ENCODE data around the gene SENP5.

Gene SENP5

GRCh38 chr3:196916221-196916620, 48.5 kb downstream of the SENP5 start:
- Histone ChIP-seq H3K9ac (ENCODE audit: insufficient read length, low read depth) (no peak overlapping the region), H3K36me3 (ENCODE audit: insufficient read depth, insufficient read length, low read length) (peaks cover 36% of the 10 kb centered on the region), H3K27me3 (ENCODE audit: insufficient read depth, insufficient read length) (no peaks in the 10 kb centered on the region), H3K9me3 (ENCODE audit: insufficient read depth, low read length) (no peaks in the 10 kb centered on the region), H3K4me3 (ENCODE audit: insufficient read length, low read depth) (no peak overlapping the region), H3K4me1 (ENCODE audit: insufficient read depth, insufficient read length) (no peaks in the 10 kb centered on the region)
- TF ChIP-seq YY1 (IDR thresholded peaks at IDR 0.05; ENCODE audit: insufficient read depth, insufficient read length) = no peak
- no peak for TF ChIP-seq ZNF274 (IDR thresholded peaks at IDR 0.05; ENCODE audit: low read depth, low read length)
- no peak for TF ChIP-seq SUZ12 (IDR thresholded peaks at IDR 0.05; ENCODE audit: extremely low read depth, insufficient read depth, insufficient read length)
- DNase-seq (ENCODE audit: low read depth, low spot score) = no peak

GRCh38 chr3:196916995-196917394, 49.3 kb downstream of the SENP5 start:
- no peak for DNase-seq (ENCODE audit: low read depth, low spot score)
- H3K4me1 ChIP-seq (ENCODE audit: insufficient read depth, insufficient read length) = no peaks in the 10 kb centered on the region
- H3K27me3 ChIP-seq (ENCODE audit: insufficient read depth, insufficient read length) = no peaks in the 10 kb centered on the region
- H3K4me3 ChIP-seq (ENCODE audit: insufficient read length, low read depth) = no peak overlapping the region
- peaks cover 43% of the 10 kb centered on the region for H3K36me3 ChIP-seq (ENCODE audit: insufficient read depth, insufficient read length, low read length)
- H3K9ac ChIP-seq (ENCODE audit: insufficient read length, low read depth) = no peak overlapping the region
- no peak for TF ChIP-seq ZNF274 (IDR thresholded peaks at IDR 0.05; ENCODE audit: low read depth, low read length)
- no peaks in the 10 kb centered on the region for H3K9me3 ChIP-seq (ENCODE audit: insufficient read depth, low read length)

- no peak for DNase-seq (ENCODE audit: low read depth, low spot score)
- no peak overlapping the region for H3K9ac ChIP-seq (ENCODE audit: insufficient read length, low read depth)
- no peak overlapping the region for H3K4me3 ChIP-seq (ENCODE audit: insufficient read length, low read depth)
- H3K9me3 ChIP-seq (ENCODE audit: insufficient read depth, low read length) = no peaks in the 10 kb centered on the region
- no peak for TF ChIP-seq YY1 (IDR thresholded peaks at IDR 0.05; ENCODE audit: insufficient read depth, insufficient read length)
- TF ChIP-seq SUZ12 (IDR thresholded peaks at IDR 0.05; ENCODE audit: extremely low read depth, insufficient read depth, insufficient read length) = no peak
- TF ChIP-seq ZNF274 (IDR thresholded peaks at IDR 0.05; ENCODE audit: low read depth, low read length) = no peak
- H3K27me3 ChIP-seq (ENCODE audit: insufficient read depth, insufficient read length) = no peaks in the 10 kb centered on the region
- peaks cover 56% of the 10 kb centered on the region for H3K36me3 ChIP-seq (ENCODE audit: insufficient read depth, insufficient read length, low read length)
- no peaks in the 10 kb centered on the region for H3K4me1 ChIP-seq (ENCODE audit: insufficient read depth, insufficient read length)
Measured at GRCh38 chr3:196918968-196919367, 51.2 kb downstream of the SENP5 start.

GRCh38 chr3:196920733-196921132, 53.0 kb downstream of the SENP5 start:
- Histone ChIP-seq H3K4me1 (ENCODE audit: insufficient read depth, insufficient read length) (no peaks in the 10 kb centered on the region), H3K36me3 (ENCODE audit: insufficient read depth, insufficient read length, low read length) (peaks cover 52% of the 10 kb centered on the region), H3K4me3 (ENCODE audit: insufficient read length, low read depth) (no peak overlapping the region), H3K9me3 (ENCODE audit: insufficient read depth, low read length) (no peaks in the 10 kb centered on the region), H3K9ac (ENCODE audit: insufficient read length, low read depth) (no peak overlapping the region), H3K27me3 (ENCODE audit: insufficient read depth, insufficient read length) (no peaks in the 10 kb centered on the region)
- no peak for TF ChIP-seq SUZ12 (IDR thresholded peaks at IDR 0.05; ENCODE audit: extremely low read depth, insufficient read depth, insufficient read length)
- TF ChIP-seq ZNF274 (IDR thresholded peaks at IDR 0.05; ENCODE audit: low read depth, low read length) = no peak
- DNase-seq (ENCODE audit: low read depth, low spot score) = no peak

GRCh38 chr3:196927571-196928453, 60.1 kb downstream of the SENP5 start:
- H3K9ac ChIP-seq (ENCODE audit: insufficient read length, low read depth) = no peak overlapping the region

GRCh38 chr3:196931157-196931556, 63.4 kb downstream of the SENP5 start:
- Histone ChIP-seq H3K4me3 (ENCODE audit: insufficient read length, low read depth) (no peak overlapping the region), H3K36me3 (ENCODE audit: insufficient read depth, insufficient read length, low read length) (peaks cover 76% of the 10 kb centered on the region), H3K9ac (ENCODE audit: insufficient read length, low read depth) (no peak overlapping the region), H3K27me3 (ENCODE audit: insufficient read depth, insufficient read length) (no peaks in the 10 kb centered on the region), H3K9me3 (ENCODE audit: insufficient read depth, low read length) (no peaks in the 10 kb centered on the region), H3K4me1 (ENCODE audit: insufficient read depth, insufficient read length) (no peaks in the 10 kb centered on the region)
- no peak for TF ChIP-seq YY1 (IDR thresholded peaks at IDR 0.05; ENCODE audit: insufficient read depth, insufficient read length)
- TF ChIP-seq SUZ12 (IDR thresholded peaks at IDR 0.05; ENCODE audit: extremely low read depth, insufficient read depth, insufficient read length) = no peak
- TF ChIP-seq ZNF274 (IDR thresholded peaks at IDR 0.05; ENCODE audit: low read depth, low read length) = no peak
- DNase-seq (ENCODE audit: low read depth, low spot score) = no peak

More at GRCh38 chr3:196927571-196928453, 60.1 kb downstream of the SENP5 start:
- TF ChIP-seq YY1 (IDR thresholded peaks at IDR 0.05; ENCODE audit: insufficient read depth, insufficient read length) (no peak), ZNF274 (IDR thresholded peaks at IDR 0.05; ENCODE audit: low read depth, low read length) (no peak), SUZ12 (IDR thresholded peaks at IDR 0.05; ENCODE audit: extremely low read depth, insufficient read depth, insufficient read length) (no peak)
- Histone ChIP-seq H3K4me3 (ENCODE audit: insufficient read length, low read depth) (no peak overlapping the region), H3K36me3 (ENCODE audit: insufficient read depth, insufficient read length, low read length) (peaks cover 70% of the 10 kb centered on the region), H3K27me3 (ENCODE audit: insufficient read depth, insufficient read length) (no peaks in the 10 kb centered on the region), H3K4me1 (ENCODE audit: insufficient read depth, insufficient read length) (no peaks in the 10 kb centered on the region), H3K9me3 (ENCODE audit: insufficient read depth, low read length) (no peaks in the 10 kb centered on the region)
- no peak for DNase-seq (ENCODE audit: low read depth, low spot score)

GRCh38 chr3:196931828-196932587, 64.3 kb downstream of the SENP5 start:
- no peak overlapping the region for H3K4me3 ChIP-seq (ENCODE audit: insufficient read length, low read depth)
- DNase-seq (ENCODE audit: low read depth, low spot score) = no peak
- H3K4me1 ChIP-seq (ENCODE audit: insufficient read depth, insufficient read length) = no peaks in the 10 kb centered on the region
- H3K36me3 ChIP-seq (ENCODE audit: insufficient read depth, insufficient read length, low read length) = peaks cover 82% of the 10 kb centered on the region
- no peak for TF ChIP-seq ZNF274 (IDR thresholded peaks at IDR 0.05; ENCODE audit: low read depth, low read length)
- no peak for TF ChIP-seq YY1 (IDR thresholded peaks at IDR 0.05; ENCODE audit: insufficient read depth, insufficient read length)
- no peak for TF ChIP-seq SUZ12 (IDR thresholded peaks at IDR 0.05; ENCODE audit: extremely low read depth, insufficient read depth, insufficient read length)
- H3K9me3 ChIP-seq (ENCODE audit: insufficient read depth, low read length) = no peaks in the 10 kb centered on the region
- H3K27me3 ChIP-seq (ENCODE audit: insufficient read depth, insufficient read length) = no peaks in the 10 kb centered on the region
- H3K9ac ChIP-seq (ENCODE audit: insufficient read length, low read depth) = no peak overlapping the region
